B cell (primary cell): Measurements from ENCODE around the gene ASPHD2.

Source experiments
- EZH2 ChIP-seq: IDR thresholded peaks from 2 replicates; pipeline ENCODE4 v1.6.1; 2012; ENCODE audit warnings: borderline replicate concordance, low read depth, mild to moderate bottlenecking, moderate library complexity, low read length; ENCODE audit not compliant: insufficient read depth, poor library complexity, severe bottlenecking
- TF ChIP-seq, protein P1 (sequence below): fragments of 200-600 bp; IDR thresholded peaks from one replicate; pipeline ENCODE4 v1.8.0; 2022; ENCODE audit warnings: antibody characterized with exemption, mild to moderate bottlenecking

DNA sequence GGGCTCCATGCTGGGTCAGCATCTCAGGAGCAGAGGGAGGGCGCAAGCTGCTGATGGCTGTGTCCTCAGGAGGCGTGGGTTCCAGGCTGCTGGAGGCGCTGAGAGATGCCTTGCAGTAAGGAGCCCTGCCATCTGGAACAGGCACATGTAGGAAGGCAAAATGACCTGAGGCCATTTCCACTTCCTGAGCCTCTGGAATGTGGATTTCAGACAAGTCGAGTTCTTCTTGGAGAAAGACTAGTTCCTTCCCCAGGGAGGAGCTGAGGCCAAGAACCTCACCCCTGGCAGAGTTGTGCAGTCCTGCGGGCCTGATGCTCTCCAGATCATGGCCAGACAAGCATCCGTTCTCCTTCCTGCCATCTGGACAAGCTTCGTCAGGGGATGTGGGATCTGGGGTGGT lies 35.3 kb downstream of the ASPHD2 start:
- TF ChIP-seq, protein P1, sequence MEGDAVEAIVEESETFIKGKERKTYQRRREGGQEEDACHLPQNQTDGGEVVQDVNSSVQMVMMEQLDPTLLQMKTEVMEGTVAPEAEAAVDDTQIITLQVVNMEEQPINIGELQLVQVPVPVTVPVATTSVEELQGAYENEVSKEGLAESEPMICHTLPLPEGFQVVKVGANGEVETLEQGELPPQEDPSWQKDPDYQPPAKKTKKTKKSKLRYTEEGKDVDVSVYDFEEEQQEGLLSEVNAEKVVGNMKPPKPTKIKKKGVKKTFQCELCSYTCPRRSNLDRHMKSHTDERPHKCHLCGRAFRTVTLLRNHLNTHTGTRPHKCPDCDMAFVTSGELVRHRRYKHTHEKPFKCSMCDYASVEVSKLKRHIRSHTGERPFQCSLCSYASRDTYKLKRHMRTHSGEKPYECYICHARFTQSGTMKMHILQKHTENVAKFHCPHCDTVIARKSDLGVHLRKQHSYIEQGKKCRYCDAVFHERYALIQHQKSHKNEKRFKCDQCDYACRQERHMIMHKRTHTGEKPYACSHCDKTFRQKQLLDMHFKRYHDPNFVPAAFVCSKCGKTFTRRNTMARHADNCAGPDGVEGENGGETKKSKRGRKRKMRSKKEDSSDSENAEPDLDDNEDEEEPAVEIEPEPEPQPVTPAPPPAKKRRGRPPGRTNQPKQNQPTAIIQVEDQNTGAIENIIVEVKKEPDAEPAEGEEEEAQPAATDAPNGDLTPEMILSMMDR = no peak
- no peak for TF ChIP-seq EZH2
